GM12872 (cell line): ENCODE measurements around the gene NEXMIF.
A peak's percentile ranks its signal among the peaks of the same experiment; 100 is the strongest.

Experiments
- CTCF ChIP-seq: IDR thresholded peaks from 3 replicates; pipeline ENCODE4 v1.5.1; 2011; ENCODE audit warnings: low read depth, mild to moderate bottlenecking, low read length, moderate library complexity; ENCODE audit not compliant: insufficient read depth

Gene NEXMIF

DNA sequence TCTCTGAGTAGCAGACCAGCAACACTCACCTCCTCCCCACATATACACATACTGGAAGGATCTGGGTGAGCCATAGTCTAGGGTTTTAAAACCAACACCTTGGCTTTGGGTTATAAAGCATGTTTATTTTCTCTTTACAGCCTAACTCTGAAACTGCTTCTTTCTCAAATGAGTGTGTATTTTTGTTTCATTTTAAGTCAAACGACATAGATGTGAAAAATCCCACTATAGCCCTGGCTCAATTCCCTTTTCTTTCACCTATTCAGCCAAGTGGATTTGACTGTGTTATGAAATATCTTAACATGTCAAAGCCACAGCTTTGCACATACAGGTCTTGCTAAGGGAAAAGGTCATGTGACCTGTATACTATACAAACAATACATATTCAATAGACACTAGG lies 13.8 kb downstream of the NEXMIF start:
- TF ChIP-seq CTCF = no peak

DNA sequence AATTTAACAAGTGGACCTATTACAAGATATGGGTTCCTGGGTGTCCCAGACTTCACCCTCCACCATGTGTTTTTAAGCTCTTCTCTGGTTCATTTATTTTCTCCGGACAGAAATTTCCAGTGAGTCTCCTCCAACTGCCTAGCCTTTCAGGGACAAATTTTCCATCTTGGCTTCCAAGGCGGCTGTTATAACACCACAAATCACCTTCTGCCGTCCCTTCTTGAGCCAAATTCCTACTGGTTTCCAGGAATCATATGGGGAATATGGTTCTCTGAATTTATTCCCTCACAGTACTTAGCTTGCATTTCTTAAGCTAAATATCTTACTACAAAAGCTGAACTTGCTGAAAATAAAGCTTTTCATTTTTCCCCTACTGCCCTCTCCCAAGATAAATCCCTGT lies 18.8 kb downstream of the NEXMIF start:
- no peak for TF ChIP-seq CTCF

DNA sequence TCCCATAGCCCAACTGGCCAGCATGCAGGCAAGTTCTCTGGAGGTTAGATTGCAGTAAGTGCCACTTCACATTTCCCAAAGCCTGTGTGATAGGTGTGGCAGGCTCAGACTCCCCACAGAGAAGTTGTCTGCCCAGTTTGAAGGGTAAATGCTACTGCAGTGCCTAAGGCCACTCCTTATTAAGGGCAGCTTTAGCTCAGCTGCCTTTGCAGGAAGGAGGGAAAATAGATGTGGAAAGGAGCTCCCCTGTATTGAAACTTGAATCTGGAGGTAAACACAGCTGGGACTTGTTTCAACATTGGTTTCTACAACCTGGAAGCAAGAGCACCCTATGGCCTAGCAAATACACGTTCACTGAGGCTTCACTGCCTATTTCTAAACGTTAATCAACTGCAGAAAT lies 22.4 kb downstream of the NEXMIF start:
- no peak for TF ChIP-seq CTCF

DNA sequence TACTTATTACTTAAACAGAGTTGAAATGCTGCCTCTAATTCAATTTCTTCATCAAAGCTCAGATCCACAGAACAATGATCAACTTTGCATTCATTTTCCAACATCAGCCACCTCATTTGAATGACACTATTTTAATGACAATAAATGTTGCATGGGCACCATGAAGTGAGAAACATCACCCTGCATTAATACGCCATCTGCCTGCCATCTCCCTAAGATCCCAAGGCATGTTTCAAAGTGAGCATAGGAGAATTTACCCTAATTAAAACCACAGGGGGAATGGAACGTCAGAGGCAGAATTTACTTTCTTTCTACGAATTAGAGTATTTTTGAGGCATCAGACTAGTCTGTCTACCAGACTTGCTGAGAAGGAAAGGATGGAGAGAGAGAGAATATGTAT lies 32.7 kb downstream of the NEXMIF start:
- TF ChIP-seq CTCF = no peak

DNA sequence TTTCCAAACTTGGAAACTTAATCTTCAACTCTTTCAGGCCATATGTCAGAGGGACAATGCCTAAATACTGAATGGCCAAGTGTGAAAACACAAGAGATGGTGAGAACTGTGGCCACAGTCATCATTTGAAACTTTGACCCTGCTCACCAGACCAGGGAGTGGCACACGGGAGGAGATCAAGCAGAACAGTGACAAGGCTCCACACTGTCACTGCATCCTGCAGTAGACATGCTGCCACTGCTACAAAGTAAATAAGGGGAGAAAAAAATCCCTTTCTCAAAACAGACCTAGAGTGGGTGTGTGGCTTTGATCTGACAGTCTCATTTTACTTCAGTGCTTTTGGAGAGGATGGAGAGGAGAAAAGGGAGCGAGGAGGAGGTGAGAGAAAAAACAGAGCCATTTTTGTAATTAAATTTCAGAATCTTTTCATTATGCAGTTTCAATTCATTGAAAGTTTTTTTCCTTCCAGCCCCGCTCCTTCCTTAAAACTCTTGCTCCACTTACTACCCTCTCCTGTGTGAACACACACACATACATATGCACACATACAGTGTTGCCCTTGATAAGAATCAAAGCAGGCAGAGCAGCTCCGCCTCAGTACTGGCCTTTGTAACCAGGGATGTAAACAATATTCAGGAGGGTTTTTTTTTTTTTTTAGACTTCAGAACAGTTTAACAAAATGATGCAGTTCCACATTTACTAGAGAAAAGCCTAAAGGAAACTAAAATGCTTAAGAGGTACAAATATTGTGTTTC lies 34.4 kb downstream of the NEXMIF start:
- TF ChIP-seq CTCF = no peak

- no peak for TF ChIP-seq CTCF
These were observed 59.5 kb downstream of the NEXMIF start for GRCh38 chrX:74865725-74866124.

DNA sequence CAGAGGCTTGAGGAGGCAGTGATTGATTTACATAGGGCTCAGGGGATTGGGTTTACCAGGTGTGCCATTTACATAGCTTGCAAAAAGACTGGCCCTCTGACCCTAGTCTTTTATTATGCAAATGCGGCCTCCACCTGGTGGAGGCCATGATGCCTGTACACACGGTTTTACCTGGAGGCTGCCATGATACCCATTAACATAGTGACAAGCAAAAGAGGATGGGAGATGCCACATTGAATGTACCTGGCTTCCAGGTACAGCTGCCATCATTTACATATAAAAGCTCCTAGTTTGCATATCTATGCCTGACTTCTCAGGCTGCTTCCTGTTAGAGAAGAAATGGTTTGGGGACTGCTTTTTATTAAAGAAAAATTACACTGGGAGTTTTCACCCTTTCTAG lies 72.0 kb downstream of the NEXMIF start:
- no peak for TF ChIP-seq CTCF

DNA sequence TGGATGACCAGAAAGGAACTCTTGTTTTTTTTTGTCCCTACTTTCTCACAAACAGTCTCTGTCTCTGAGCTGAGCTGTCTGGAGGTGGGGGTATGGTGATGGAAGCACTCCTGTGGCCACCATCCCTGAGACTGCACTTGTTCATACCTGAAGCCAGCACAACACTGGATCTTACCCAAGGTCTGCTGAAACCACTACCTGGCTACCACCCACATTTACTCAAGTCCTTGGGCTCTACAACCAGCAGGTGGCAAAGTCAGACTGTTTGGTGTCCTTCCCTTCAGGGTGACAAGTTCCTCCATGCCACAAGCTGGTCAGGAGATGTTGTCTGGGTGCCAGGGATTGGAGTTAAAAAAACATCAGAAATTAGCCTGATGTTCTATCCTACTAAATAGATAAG lies 89.7 kb downstream of the NEXMIF start:
- TF ChIP-seq CTCF = peak; percentile 19; the same call in 1 of the 3 replicates
